ENCODE data around the gene CAMP.

Gene CAMP

DNA sequence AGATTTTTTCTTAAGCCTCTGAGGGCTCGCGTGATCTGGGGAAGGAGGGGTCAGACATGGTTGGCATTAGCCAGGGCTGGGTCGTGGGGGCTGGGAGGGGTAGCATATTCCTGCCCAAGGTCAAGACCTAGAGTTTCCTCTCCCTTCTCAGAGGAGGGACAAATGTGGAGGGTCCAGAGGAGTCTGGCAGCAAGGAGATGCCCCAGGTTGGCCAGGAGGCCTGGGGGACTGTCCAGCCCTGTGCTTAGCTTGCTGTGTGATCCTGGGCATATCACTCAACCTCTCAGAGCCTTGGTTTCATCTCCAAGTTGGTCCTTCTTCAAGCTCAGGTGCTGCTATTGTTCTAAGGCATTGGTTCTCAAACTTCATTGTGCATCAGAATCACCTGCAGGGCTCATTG is 9.1 kb upstream of the CAMP start:
- no peak for DNase-seq (ENCODE audit: low read depth)

- no peak for DNase-seq (ENCODE audit: low read depth)
These were observed 8.3 kb upstream of the CAMP start for GRCh38 chr3:48215019-48215418.

GRCh38 chr3:48215466-48215865 is 7.8 kb upstream of the CAMP start:
- no peak for DNase-seq (ENCODE audit: low read depth)

GRCh38 chr3:48215876-48216275 is 7.4 kb upstream of the CAMP start:
- DNase-seq (ENCODE audit: low read depth): no peak

DNA sequence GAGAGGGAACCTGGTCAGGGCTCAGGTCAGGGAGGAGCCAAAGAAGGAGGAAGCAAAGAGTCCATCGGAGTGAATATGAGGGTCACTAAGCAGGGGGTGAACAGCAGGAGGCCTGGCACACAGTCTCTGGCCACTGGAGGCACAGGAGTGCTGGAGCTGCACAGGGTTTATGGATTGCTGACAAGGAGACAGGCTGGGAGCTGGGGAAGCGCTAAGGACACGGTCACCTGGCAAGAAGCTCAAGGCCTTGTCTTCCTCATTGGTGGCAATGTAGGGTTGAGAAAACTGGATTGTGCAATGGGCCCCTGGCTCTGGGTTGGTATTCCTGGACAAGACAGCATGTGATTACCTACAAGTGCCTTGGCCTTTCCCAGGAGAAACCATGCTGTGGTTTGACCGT is 5.8 kb upstream of the CAMP start:
- DNase-seq (ENCODE audit: low read depth): no peak

DNA sequence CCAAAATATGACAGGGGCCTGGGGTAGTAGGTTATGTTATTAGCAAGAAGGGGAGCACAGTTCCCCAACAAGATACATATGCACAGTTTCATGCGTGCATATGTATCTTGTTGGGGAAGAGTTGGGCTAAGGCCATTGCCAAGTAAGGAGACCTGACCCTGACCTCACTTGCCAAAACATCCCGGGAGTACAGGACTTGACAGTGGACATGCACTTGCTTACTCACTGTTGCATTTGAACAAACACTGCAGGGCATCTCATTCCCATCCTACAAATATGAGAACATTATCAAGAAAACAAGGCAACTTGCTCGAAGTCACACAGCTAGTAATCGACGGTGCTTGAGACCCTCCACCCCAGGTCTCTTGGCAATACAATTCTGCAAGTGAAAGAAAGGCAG is 4.8 kb upstream of the CAMP start:
- DNase-seq (ENCODE audit: low read depth): no peak

DNA sequence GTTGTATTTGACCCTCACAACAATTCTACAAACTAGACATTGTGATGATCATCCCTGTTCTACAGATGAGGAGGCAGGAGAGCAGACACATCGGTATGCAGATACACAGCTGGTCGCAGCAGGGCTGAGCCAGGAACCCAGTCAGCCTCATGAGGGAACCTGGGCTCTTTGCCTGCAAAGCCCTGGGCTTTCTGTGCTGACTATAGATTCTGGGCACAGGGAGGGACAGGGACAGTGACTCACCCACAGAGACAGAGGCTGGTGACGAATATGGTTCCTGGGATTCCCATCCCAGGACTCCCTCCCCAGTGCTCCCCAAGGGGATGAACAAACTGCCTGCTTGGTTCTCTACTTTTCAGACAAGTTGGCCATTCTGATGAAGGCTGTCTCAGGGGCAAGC is 3.8 kb upstream of the CAMP start:
- no peak for DNase-seq (ENCODE audit: low read depth)

DNA sequence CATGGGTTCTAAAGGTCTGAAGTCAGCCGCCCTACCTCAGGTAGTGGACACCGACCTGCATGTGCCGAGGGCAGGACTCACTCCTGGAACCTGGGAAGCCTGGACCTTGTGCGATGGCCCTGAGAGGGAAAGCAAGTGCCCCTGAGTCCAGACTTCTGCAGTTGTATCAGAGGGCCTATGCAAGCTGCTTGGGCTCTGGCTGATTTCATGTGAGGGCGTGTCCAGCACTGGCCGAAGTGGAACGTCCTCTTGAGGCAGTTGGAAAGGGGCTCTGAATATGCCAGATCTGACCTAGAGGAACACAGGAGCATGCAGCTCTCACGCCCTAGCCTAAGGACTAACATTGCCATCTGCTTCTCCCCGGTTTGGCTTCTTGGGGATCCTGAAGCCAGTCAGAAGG is 2.5 kb upstream of the CAMP start:
- no peak for DNase-seq (ENCODE audit: low read depth)

- DNase-seq (ENCODE audit: low read depth): no peak
These were observed 2.3 kb downstream of the CAMP start for GRCh38 chr3:48225587-48225986.

DNA sequence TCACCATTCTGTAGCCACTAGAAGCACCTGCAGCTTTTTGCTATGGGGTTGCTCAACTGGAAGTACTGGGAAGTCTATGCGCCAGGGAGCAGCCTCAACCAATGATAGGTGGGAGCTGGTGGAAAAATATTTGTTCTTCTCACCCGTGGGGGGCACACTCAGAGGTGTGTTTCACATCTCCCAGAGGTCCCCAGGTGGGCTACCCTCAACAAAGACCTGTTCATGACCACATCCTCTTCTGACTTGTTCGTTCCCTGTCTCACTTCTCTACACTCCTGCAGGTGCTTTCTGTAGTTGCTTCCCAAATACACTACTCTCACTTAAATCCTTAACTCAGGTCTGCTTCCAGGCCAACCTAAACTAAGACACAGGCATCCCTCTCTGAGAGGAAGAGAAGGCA is 3.6 kb downstream of the CAMP start:
- DNase-seq (ENCODE audit: low read depth): no peak

GRCh38 chr3:48232232-48232631 is 8.9 kb downstream of the CAMP start:
- DNase-seq (ENCODE audit: low read depth): no peak

GRCh38 chr3:48232734-48233133 is 9.4 kb downstream of the CAMP start:
- peak; percentile 35 for DNase-seq (ENCODE audit: low read depth)

DNA sequence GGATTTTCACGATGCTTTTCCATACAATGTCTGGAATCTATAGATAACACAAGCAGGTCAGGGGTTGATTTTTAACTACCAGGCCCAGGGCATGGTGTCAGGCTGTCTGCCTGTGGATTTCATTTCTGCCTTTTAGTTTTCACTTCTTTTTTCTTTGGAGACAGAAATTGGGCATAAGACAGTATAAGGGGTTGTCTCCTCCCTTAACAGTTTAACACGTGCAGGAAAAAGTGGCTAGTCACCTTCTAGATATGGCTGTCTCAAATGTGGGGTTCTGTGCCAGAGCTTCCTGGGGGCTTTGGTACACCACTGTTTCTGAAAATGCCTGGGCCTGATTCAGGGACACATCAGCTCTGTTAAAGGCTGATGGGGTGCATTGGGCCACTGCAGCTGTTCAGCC is 10.2 kb downstream of the CAMP start:
- no peak for DNase-seq (ENCODE audit: low read depth)

- no peak for DNase-seq (ENCODE audit: low read depth)
These were observed 13.2 kb downstream of the CAMP start for GRCh38 chr3:48236531-48236930.

DNA sequence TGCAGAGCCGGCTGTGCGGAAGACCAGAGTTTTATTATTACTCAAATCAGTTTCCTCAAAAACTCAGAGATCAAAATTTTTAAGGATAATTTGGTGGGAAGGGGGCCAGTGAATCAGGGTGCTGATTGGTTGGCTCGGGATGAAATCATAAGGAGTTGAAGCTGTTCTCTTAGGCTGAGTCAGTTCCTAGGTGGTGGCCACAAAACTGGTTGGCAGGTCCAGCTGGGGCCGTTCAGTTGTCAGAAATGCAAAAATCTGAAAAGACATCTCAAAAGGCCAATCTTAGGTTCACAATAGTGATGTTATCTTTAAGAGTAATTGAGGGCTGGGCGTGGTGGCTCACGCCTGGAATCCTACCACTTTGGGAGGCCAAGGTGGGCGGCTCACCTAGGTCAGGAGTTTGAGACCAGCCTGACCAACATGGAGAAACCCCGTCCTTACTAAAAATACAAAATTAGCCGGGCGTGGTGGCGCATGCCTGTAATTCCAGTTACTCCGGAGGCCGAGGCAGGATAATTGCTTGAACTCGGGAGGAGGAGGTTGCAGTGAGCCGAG is 15.3 kb downstream of the CAMP start:
- no peak for DNase-seq (ENCODE audit: low read depth)

DNA sequence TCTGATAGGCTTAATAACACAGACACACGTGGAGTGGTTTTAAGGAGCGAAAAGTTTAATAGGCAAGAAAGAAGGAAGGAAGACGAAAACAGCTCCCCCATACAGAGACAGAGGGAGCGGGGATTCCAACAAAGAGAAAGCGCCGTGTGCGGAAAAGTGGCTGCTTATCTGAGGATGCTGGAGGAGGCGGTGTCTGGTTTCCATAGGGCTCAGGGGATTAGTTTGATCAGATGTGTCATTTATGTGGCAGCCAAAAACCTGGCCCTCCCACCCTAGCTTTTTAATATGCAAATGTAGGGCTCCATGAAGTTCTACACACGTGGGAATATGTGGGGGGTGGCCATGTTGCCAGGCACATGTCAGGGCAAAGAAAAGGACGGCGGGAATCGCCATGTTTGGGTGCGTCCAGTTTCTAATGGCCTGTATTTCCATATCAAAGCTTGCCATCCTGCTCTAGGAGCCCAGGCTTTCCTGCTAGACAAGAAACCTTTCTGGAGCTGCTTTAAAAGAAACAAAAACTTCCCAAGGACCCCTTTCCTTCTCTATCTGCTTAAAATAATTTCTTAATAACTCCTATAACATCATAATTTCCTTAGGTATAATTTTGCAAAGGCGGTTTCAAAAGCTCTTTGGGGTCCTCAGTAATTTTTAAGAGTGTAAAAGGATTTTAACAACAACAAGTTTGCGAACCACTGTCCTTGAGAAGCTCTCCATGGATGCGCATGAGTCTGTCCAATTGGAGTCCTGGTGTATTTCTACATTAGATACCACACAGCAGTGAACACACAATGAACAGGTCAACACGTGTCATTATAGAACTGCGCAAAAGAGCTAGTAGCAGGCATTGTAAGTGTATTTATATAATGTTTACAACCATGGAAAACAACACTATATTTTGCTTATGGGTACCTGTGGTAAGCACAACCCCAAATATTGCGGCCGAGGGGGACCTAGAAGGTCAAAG is 17.0 kb downstream of the CAMP start:
- DNase-seq (ENCODE audit: low read depth): no peak

DNA sequence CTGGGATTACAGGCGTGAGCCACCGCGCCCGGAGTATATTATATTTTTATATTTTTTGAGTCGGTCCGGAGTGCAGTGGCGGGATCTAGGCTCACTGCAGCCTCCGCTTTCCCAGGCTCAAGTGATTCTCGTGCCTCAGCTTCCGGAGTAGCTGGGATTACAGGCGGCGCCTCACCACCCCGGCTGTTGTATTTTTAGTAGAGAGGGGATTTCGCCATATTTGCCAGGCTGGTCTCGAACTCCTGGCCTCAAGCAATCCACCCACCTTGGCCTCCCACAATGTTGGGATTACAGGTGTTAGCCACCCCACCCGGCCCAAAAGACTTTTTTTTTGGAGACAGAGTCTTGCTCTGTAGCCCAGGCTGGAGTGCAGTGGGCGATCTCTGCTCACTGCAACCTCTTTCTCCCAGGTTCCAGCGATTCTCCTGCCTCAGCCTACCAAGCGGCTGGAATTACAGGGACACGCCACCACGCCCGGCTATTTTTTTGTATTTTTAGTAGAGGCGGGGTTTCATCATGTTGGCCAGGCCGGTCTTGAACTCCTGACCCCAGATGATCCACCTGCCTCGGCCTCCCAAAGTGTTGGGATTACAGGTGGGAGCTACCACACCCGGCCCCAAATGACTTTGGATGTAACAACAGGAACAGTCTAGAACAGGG is 18.6 kb downstream of the CAMP start:
- DNase-seq (ENCODE audit: low read depth): no peak

GRCh38 chr3:48243886-48244285 is 20.6 kb downstream of the CAMP start:
- DNase-seq (ENCODE audit: low read depth): no peak

DNA sequence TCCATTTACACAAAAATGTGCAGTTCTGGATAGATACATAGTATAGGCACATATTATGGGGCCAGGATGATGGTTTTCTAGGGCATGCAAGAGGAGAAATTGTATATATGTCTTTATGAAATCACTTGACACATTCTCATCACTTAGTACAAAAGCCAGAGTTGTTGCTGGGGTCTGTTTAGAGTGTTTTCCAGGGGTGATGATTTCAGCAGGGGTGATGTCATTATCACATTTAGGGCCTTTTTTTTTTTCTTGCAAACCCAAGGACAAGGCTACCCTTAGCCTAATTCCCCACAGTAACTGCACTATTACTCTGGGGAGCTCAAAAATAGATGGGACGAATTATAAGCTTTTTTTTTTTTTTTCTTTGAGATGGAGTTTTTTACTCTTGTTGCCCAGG is 21.2 kb downstream of the CAMP start:
- DNase-seq (ENCODE audit: low read depth): no peak

- no peak for DNase-seq (ENCODE audit: low read depth)
These were observed 21.8 kb downstream of the CAMP start for GRCh38 chr3:48245136-48245535.

GRCh38 chr3:48247401-48247811 is 24.1 kb downstream of the CAMP start:
- DNase-seq (ENCODE audit: low read depth): no peak

- no peak for DNase-seq (ENCODE audit: low read depth)
These were observed 25.0 kb downstream of the CAMP start for GRCh38 chr3:48248095-48248850.

DNA sequence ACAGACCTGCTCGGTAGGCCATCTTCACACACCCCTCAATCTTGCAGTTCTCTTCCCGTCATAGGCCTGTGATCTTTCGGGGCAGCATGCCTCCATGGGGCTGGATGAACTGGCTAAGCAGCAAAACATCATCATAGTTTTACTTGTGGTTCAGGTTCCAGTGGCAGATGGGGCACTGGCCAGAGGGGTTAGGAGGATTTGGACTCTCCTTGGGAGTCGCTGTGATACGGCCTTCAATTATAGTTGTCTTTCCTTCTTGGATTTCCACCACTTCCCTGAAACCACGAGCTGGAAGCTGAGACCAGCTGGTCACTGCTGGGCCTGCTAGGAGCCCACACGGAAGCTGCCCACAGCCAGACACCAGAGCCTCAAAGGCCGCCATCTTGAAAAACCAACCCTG is 33.3 kb downstream of the CAMP start:
- DNase-seq (ENCODE audit: low read depth): no peak

Data from stimulated activated CD4-positive, alpha-beta T cell treated with anti-CD3 and anti-CD28 coated beads, Interleukin-2, amount 100 ng/mL, for 4 hours (primary cell).